ENCODE measurements around the gene SLC22A23. TPM values are rescaled to one million over a fixed set of nuclear protein-coding genes. Genes with fewer than 3 reads are reported as not detected.

SLC22A23 gene
- total and polyA plus RNA-seq, 2 experiments from 2014 or later, result 6.1 to 38.3 TPM

DNA sequence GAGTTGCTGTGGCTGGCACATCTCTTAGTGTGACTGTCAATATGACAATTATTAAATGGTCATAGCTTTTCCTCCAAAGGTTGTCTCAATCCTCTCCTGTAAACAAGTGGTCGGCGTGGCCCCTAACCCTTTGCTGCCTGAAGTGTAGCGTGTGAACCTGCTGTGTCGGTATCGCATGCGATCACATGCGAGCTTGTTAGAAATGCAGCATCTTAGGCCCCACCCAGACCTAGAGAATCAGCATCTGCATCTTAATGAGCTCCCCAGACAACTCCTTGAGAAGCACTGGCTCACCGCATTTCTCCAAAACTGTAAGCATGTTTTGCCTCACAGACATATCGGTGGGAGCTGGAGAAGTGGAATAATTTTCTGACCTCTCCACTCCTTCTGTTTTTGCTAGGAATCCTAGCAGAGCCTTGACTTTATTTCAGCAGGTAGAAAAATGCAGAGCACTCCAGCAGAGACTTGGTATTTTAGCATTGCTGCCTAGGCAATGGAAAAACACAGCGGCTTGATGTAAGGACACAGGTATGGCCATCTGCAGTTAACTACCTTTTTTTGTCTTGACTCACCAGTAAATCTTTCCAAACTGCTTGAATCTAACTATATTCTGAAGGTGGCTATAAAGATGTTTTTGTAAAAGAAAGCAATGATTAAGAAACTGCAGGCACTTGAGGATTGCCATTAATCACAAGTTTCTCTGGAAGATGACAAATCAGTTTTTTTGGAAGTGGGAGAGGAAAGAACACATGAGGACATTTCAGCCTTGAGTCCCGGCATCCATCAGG is 130.5 kb downstream of the SLC22A23 start (continued):
- TF ChIP-seq, protein P1, sequence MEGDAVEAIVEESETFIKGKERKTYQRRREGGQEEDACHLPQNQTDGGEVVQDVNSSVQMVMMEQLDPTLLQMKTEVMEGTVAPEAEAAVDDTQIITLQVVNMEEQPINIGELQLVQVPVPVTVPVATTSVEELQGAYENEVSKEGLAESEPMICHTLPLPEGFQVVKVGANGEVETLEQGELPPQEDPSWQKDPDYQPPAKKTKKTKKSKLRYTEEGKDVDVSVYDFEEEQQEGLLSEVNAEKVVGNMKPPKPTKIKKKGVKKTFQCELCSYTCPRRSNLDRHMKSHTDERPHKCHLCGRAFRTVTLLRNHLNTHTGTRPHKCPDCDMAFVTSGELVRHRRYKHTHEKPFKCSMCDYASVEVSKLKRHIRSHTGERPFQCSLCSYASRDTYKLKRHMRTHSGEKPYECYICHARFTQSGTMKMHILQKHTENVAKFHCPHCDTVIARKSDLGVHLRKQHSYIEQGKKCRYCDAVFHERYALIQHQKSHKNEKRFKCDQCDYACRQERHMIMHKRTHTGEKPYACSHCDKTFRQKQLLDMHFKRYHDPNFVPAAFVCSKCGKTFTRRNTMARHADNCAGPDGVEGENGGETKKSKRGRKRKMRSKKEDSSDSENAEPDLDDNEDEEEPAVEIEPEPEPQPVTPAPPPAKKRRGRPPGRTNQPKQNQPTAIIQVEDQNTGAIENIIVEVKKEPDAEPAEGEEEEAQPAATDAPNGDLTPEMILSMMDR (conservative IDR thresholded peaks at IDR 0.05; ENCODE audit: low read depth in 2 of 2), result no peak
- TF ChIP-seq CREB1 (CRISPR knock-in tag; IDR thresholded peaks at IDR 0.05; ENCODE audit: low read depth), result no peak
- TF ChIP-seq POLR2AphosphoS5 (IDR thresholded peaks at IDR 0.05; ENCODE audit: low read depth), result no peak
- TF ChIP-seq NANOG (IDR thresholded peaks at IDR 0.05; ENCODE audit: borderline replicate concordance), result no peak
- TF ChIP-seq STAT1 (IDR thresholded peaks at IDR 0.05; ENCODE audit: unreplicated experiment), result no peak

GRCh38 chr6:3325210-3325609 is 131.6 kb downstream of the SLC22A23 start:
- H3K79me2 ChIP-seq (replicated peaks; ENCODE audit: insufficient read depth), result peaks cover 43% of the 10 kb centered on the region
- no peak overlapping the region for H3K4me2 ChIP-seq
- peak overlapping the region; percentile 20; the same call in 1 of the 2 replicates for H3K27ac Mint-ChIP-seq
- no peak for DNase-seq (ENCODE audit: low spot score)
- H3K4me1 Mint-ChIP-seq, result peaks cover 53% of the 10 kb centered on the region
- H3K27ac ChIP-seq (ENCODE audit: low read depth), result no peak overlapping the region
- no peak overlapping the region for H3K4me3 Mint-ChIP-seq
- H3K9me3 Mint-ChIP-seq, result no peaks in the 10 kb centered on the region
- no peak for ATAC-seq
- H2AFZ ChIP-seq, result no peak overlapping the region
- peaks cover 7% of the 10 kb centered on the region; the same call in 1 of the 2 replicates for H3F3A ChIP-seq (replicated peaks; ENCODE audit: low read depth)
- no peaks in the 10 kb centered on the region for H3K9me2 ChIP-seq (ENCODE audit: insufficient read depth)
- H4K20me1 ChIP-seq (replicated peaks; ENCODE audit: insufficient read depth), result 0 out of 2 replicates have a peak, but pooled peaks cover 14% of the 10 kb centered on the region
- peaks cover 14% of the 10 kb centered on the region for H3K27me3 Mint-ChIP-seq (ENCODE audit: insufficient read depth, low read depth, poor library complexity)
- H3K36me3 ChIP-seq (ENCODE audit: insufficient read depth), result peaks cover 5% of the 10 kb centered on the region; the same call in 1 of the 2 replicates
- no peaks in the 10 kb centered on the region for H3K27me3 ChIP-seq (ENCODE audit: insufficient read depth)
- no peak overlapping the region for H3K4me3 ChIP-seq
- H3K4me1 ChIP-seq (ENCODE audit: insufficient read depth), result peaks cover 11% of the 10 kb centered on the region
- peaks cover 12% of the 10 kb centered on the region; the same call in 2 of the 3 replicates for H3K36me3 Mint-ChIP-seq (ENCODE audit: low read depth)
- TF ChIP-seq EZH2phosphoT487 (IDR thresholded peaks at IDR 0.05; ENCODE audit: unreplicated experiment) (no peak), STAT1 (IDR thresholded peaks at IDR 0.05; ENCODE audit: unreplicated experiment) (no peak), NANOG (IDR thresholded peaks at IDR 0.05; ENCODE audit: borderline replicate concordance) (no peak), EZH2 (IDR thresholded peaks at IDR 0.05; ENCODE audit: low read depth, unreplicated experiment) (no peak), JUNB (IDR thresholded peaks at IDR 0.05; ENCODE audit: unreplicated experiment) (no peak), ETS1 (IDR thresholded peaks at IDR 0.05) (no peak), POLR2AphosphoS5 (IDR thresholded peaks at IDR 0.05; ENCODE audit: low read depth) (no peak), CREB1 (CRISPR knock-in tag; IDR thresholded peaks at IDR 0.05; ENCODE audit: low read depth) (no peak), ZNF462 (CRISPR knock-in tag; IDR thresholded peaks at IDR 0.05) (no peak), REST (IDR thresholded peaks at IDR 0.05; ENCODE audit: unreplicated experiment) (no peak)
